ENCODE results near the gene ZNF518B.
"Not testable (repeated sequence)": the region's sequence is repeated elsewhere in the genome, so short reads cannot be mapped to it uniquely, and the experiment has no call there.

The ZNF518B gene

DNA sequence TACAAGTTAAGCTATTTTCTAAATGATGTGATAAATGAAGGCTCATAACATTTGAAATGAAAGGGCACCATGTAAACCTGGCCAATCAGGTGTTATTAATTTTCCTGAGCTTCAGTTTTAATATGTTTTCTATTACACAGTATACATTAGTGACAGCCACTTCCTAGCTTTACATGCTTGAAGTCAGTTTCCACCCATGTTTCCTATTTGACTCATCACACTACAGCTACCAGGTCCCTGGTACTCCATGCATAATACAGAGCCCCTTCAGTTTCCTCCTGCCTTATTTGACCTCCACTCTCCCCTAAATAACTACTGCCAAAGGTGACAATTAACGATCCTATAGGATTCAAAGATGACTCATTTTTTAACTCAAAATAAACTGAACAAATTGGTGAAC lies 18.3 kb downstream of the ZNF518B start:
- DNase-seq (ENCODE audit: insufficient read length, low spot score): no peak
- no peak for FAIRE-seq
- TF ChIP-seq POLR2A (IDR thresholded peaks at IDR 0.05; ENCODE audit: low read depth, low read length): no peak

- FAIRE-seq (no peak), DNase-seq (ENCODE audit: insufficient read length, low spot score) (no peak)
- TF ChIP-seq POLR2A (IDR thresholded peaks at IDR 0.05; ENCODE audit: low read depth, low read length): no peak
These were observed 19.5 kb downstream of the ZNF518B start for GRCh38 chr4:10437735-10438134.

- not testable (repeated sequence) for FAIRE-seq; DNase-seq (ENCODE audit: insufficient read length, low spot score)
These were observed 29.5 kb downstream of the ZNF518B start for GRCh38 chr4:10427680-10428079.

- DNase-seq (ENCODE audit: insufficient read length, low spot score): no peak
- no peak for TF ChIP-seq POLR2A (IDR thresholded peaks at IDR 0.05; ENCODE audit: low read depth, low read length)
- FAIRE-seq: no peak
These were observed 35.7 kb downstream of the ZNF518B start for GRCh38 chr4:10421344-10422055.

DNA sequence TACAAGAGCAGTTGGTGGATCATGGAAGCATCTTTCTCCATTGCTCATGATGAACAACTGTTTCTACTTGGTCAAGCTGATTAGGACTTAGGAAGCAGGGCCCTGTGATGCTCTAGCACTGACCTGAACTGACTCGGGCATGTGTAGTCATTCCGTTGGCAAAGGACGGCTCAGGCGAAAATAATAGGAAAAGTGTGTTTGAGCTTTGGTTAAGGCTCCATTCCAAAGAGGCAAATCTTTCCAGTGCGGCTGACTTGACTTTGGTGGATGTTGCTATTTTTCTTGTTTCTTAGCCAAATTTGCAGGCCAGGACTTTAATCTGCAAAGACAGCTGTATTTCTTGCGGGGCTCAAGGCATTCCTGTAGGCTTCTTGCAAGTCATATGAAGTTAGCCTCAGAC lies 39.5 kb downstream of the ZNF518B start:
- FAIRE-seq: no peak
- TF ChIP-seq POLR2A (IDR thresholded peaks at IDR 0.05; ENCODE audit: low read depth, low read length): no peak
- no peak for DNase-seq (ENCODE audit: insufficient read length, low spot score)

DNA sequence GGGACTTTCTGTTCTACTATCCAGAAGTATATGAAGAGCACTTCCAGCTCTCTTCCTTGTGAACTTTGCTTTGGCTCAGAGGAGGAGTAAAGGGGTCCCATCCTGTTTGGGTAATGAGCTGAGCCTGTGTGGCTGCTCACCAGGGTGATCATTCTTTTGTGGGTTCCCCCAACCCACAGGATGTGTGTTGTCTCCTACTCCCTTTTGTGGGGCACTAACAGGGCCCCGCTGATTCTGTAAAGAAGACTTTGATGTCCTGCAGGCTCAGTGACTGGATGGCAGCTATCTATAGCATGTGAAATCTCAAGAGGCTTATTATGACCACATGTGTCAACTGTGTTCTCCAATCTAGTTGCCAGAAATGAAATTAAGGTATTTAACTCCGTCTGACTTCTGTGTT lies 40.8 kb downstream of the ZNF518B start:
- no peak for FAIRE-seq

GRCh38 chr4:10413177-10413576 lies 44.0 kb downstream of the ZNF518B start:
- DNase-seq (ENCODE audit: insufficient read length, low spot score) (no peak), FAIRE-seq (no peak)
- no peak for TF ChIP-seq POLR2A (IDR thresholded peaks at IDR 0.05; ENCODE audit: low read depth, low read length)

More for the DNA sequence above, 40.8 kb downstream of the ZNF518B start:
- no peak for TF ChIP-seq POLR2A (IDR thresholded peaks at IDR 0.05; ENCODE audit: low read depth, low read length)
- DNase-seq (ENCODE audit: insufficient read length, low spot score): no peak

- TF ChIP-seq POLR2A (IDR thresholded peaks at IDR 0.05; ENCODE audit: low read depth, low read length): no peak
- FAIRE-seq (no peak), DNase-seq (ENCODE audit: insufficient read length, low spot score) (no peak)
These were observed 51.6 kb downstream of the ZNF518B start for GRCh38 chr4:10405672-10406071.

- no peak for TF ChIP-seq POLR2A (IDR thresholded peaks at IDR 0.05; ENCODE audit: low read depth, low read length)
- DNase-seq (ENCODE audit: insufficient read length, low spot score): no peak
- no peak for FAIRE-seq
These were observed 53.4 kb downstream of the ZNF518B start for GRCh38 chr4:10403633-10404445.

DNA sequence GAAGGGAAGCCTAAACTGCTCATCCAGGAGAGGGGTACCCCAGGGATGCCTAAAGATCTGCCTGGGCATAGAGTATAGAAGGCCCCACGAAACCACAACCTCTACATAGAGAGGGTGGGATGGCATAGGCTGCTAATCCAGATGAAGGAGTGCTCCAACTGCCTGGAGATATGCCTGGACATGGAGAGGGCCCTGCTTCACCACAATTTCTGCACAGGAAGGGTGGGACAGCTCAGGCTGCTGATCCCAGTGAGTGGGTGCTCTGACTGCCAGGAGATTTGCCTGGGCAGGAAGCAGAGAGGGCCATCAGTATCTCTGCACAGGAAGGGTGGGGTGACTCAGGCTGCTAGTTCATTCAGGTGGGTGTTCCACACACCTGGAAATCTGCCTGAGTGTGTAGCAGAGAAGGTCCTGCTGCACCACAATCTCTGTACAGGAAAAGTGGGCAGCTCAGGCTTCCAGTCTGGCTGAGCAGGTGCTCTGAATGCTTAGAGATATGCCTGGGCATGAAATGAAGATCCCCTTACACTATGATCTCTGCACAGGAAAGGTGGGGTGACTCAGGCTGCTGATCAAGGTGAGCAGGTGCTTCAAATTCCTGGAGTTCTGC lies 61.1 kb downstream of the ZNF518B start:
- FAIRE-seq (no peak), DNase-seq (ENCODE audit: insufficient read length, low spot score) (no peak)
- no peak for TF ChIP-seq POLR2A (IDR thresholded peaks at IDR 0.05; ENCODE audit: low read depth, low read length)
